Keratinocyte (primary cell): ENCODE results near the gene PLCG2. TPM values are rescaled to one million over a fixed set of nuclear protein-coding genes. Genes with fewer than 3 reads are reported as not detected.

Experiments
- DNase-seq: peaks from one replicate; pipeline ENCODE4 v3.0.0-alpha.2; 2011; ENCODE audit warnings: low read depth, missing footprints, low spot score
- FAIRE-seq: peaks from 2 replicates; lab custom pipeline; 2011; peaks lifted over from hg19 to GRCh38; lab: Jason Lieb, UNC
- H2AFZ ChIP-seq: 2 replicates; pipeline ENCODE4 v1.6.0; 2012; ENCODE audit warnings: low read length, control low read depth, inconsistent platforms; ENCODE audit not compliant: control insufficient read depth
- H3K27ac ChIP-seq: 2 replicates; pipeline ENCODE4 v1.5.1; 2011; ENCODE audit warnings: low read length; ENCODE audit not compliant: control insufficient read depth, insufficient read depth
- H3K27me3 ChIP-seq: 3 replicates; pipeline ENCODE4 v1.6.0; 2011; ENCODE audit warnings: low read length; ENCODE audit not compliant: control insufficient read depth, insufficient read depth; ENCODE audit errors: extremely low read depth
- H3K36me3 ChIP-seq, 2 experiments: 2 replicates in 1 of 2; 3 replicates in 1 of 2; pipeline ENCODE4 v1.5.1; 2011; ENCODE audit warnings: low read length in 2 of 2, mild to moderate bottlenecking in 1 of 2; ENCODE audit not compliant: control insufficient read depth in 2 of 2, insufficient read depth in 2 of 2; ENCODE audit errors: extremely low read depth in 1 of 2
- H3K4me1 ChIP-seq: 3 replicates; pipeline ENCODE4 v1.5.1; 2011; ENCODE audit warnings: low read length; ENCODE audit not compliant: control insufficient read depth, insufficient read depth; ENCODE audit errors: extremely low read depth
- H3K4me2 ChIP-seq: 3 replicates; pipeline ENCODE4 v1.6.0; 2011; ENCODE audit warnings: low read depth, low read length; ENCODE audit not compliant: control insufficient read depth, insufficient read depth; ENCODE audit errors: extremely low read depth
- H3K4me3 ChIP-seq, 3 experiments: fragments of 200-600 bp in 1 of 3; sonication (generic) in 1 of 3; 2 replicates in 2 of 3; 3 replicates in 1 of 3; pipeline ENCODE4 v1.5.1; 2011 to 2016; ENCODE audit warnings: low read length in 3 of 3, mild to moderate bottlenecking in 3 of 3, control low read depth in 2 of 3, inconsistent platforms in 1 of 3, low read depth in 1 of 3, mixed read lengths in 1 of 3, mixed run types in 1 of 3, moderate library complexity in 1 of 3; ENCODE audit not compliant: control insufficient read depth in 2 of 3, insufficient read depth in 2 of 3; ENCODE audit errors: extremely low read depth in 1 of 3
- H3K79me2 ChIP-seq: 2 replicates; pipeline ENCODE4 v1.6.0; 2012; ENCODE audit warnings: low read length; ENCODE audit not compliant: control insufficient read depth, insufficient read depth
- H3K9ac ChIP-seq: 3 replicates; pipeline ENCODE4 v1.6.0; 2011; ENCODE audit warnings: low read length; ENCODE audit not compliant: control insufficient read depth, insufficient read depth; ENCODE audit errors: extremely low read depth
- H3K9me1 ChIP-seq: 3 replicates; pipeline ENCODE4 v1.6.0; 2011; ENCODE audit warnings: low read length; ENCODE audit not compliant: control insufficient read depth, insufficient read depth; ENCODE audit errors: extremely low read depth
- H3K9me3 ChIP-seq: 2 replicates; pipeline ENCODE4 v1.5.1; 2012; ENCODE audit warnings: low read depth, low read length; ENCODE audit not compliant: control insufficient read depth
- H4K20me1 ChIP-seq: 3 replicates; pipeline ENCODE4 v1.6.0; 2011; ENCODE audit warnings: low read length; ENCODE audit not compliant: control insufficient read depth, insufficient read depth; ENCODE audit errors: extremely low read depth
- CTCF ChIP-seq, 3 experiments: IDR thresholded peaks in 1 of 3; conservative IDR thresholded peaks in 1 of 3; optimal IDR thresholded peaks in 1 of 3; 2 replicates in 2 of 3; 3 replicates in 1 of 3; pipeline versions ENCODE3 to v1.5.1; 2011; ENCODE audit warnings: low read length in 3 of 3, mild to moderate bottlenecking in 3 of 3, moderate library complexity in 2 of 3, control low read depth in 1 of 3, inconsistent platforms in 1 of 3; ENCODE audit not compliant: insufficient read depth in 2 of 3; ENCODE audit errors: extremely low read depth in 1 of 3
- EZH2 ChIP-seq: IDR thresholded peaks from one replicate; pipeline ENCODE4 v1.6.1; 2012; ENCODE audit warnings: inconsistent platforms, mild to moderate bottlenecking, low read length, moderate library complexity
- dilution Hi-C: fragments of 300-500 bp; cut with MboI; formaldehyde crosslinking; loops from one replicate; pipeline ENCODE4 v1.7.0; 2020; ENCODE audit warnings: low sequenced_read_pairs; ENCODE audit not compliant: extremely low pct_ligation_motif_present
- polyA plus RNA-seq, 5 experiments: library from polyadenylated mRNA; depleted of rRNA in 3 of 5; stranded (reverse) in 3 of 5; stranded (forward) in 1 of 5; unstranded in 1 of 5; fragments of >200 nt; gene quantifications; 1 replicate in 1 of 5; 2 replicates in 3 of 5; 3 replicates in 1 of 5; pipeline versions ENCODE4 v1.2.1 to v1.2.3, GENCODE V29; 2011 to 2012; ENCODE audit warnings: missing spikeins in 2 of 5, low read depth in 1 of 5, low replicate concordance in 1 of 5

PLCG2 gene
- polyA plus RNA-seq, 1 donor (not counting 4 experiments of a cell fraction or from before 2014, with no cell fraction given) = 3.5 TPM

DNA sequence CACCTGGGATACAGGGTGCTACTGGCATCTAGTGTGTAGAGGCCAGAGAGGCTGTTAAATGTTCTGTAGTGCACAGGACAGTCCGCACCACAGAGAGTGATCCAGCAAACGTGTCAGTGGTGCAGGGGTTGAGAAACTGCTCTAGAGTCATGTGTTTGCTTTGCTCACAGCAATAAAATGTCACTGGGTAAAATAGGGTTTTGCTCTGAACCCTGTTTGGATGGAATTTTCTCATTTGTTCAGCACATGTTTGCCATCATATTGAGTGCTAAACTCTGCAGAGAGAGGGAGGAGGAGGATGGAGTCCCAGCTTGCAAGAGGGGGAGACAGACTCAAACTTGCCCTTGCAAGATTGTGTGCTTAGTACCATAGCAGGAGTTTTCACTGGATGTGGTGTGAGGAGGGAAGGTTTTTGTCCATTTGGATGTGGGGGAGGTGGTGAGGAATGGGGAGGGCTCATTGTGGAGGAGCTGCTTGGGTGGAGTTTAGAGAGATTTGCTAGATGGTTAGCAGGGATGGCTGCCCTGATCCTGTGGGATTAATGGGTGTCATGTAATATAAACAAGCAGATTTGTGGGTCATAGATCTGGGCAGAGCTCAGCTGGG, 11.8 kb downstream of the PLCG2 start:
- FAIRE-seq = no peak

DNA sequence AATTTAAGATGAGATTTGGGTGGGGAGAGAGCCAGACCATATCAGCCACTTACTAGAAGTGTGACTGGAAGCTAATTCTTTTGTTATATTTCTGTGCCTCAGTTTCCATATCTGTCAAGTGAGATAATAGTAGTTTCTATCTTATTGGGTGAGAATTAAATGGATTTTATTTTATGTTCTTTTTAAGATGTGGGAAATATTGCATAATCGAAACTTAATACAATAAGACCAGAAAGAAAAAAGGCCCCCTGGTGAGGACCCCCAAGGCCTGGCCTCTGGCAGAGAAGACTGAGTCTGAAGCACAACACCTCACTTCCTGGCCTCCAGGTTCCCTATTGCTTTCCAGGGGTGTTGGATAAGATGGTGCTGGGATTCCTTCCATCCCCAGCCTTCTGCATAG, 13.7 kb downstream of the PLCG2 start:
- no peaks in the 10 kb centered on the region for H3K9me3 ChIP-seq
- H3K36me3 ChIP-seq = no peaks in the 10 kb centered on the region
- peaks cover 7% of the 10 kb centered on the region for H3K27me3 ChIP-seq
- H2AFZ ChIP-seq = no peak overlapping the region
- H3K9me1 ChIP-seq = no peaks in the 10 kb centered on the region
- peaks cover 12% of the 10 kb centered on the region for H3K4me1 ChIP-seq
- no peak for DNase-seq
- no peak overlapping the region for H3K9ac ChIP-seq
- TF ChIP-seq EZH2 (no peak), CTCF (optimal IDR thresholded peaks at IDR 0.05 in 1 of 3, IDR thresholded peaks at IDR 0.05 in 1 of 3, conservative IDR thresholded peaks at IDR 0.05 in 1 of 3; ENCODE audit: extremely low read depth in 1 of 3, insufficient read depth in 2 of 3, low read length in 3 of 3) (no peak)
- no peaks in the 10 kb centered on the region for H4K20me1 ChIP-seq
- no peak overlapping the region for H3K27ac ChIP-seq
- H3K79me2 ChIP-seq = no peaks in the 10 kb centered on the region
- dilution Hi-C loops = no loop called here
- no peak overlapping the region for H3K4me3 ChIP-seq
- H3K4me2 ChIP-seq = no peak overlapping the region
- FAIRE-seq = no peak

More for the DNA sequence above, 11.8 kb downstream of the PLCG2 start:
- Histone ChIP-seq H3K27me3 (peaks cover 7% of the 10 kb centered on the region), H3K4me1 (peaks cover 6% of the 10 kb centered on the region), H3K27ac (no peak overlapping the region), H3K79me2 (no peaks in the 10 kb centered on the region), H3K9me3 (no peaks in the 10 kb centered on the region), H3K9me1 (no peaks in the 10 kb centered on the region), H3K4me2 (no peak overlapping the region), H3K36me3 (no peaks in the 10 kb centered on the region), H3K9ac (no peak overlapping the region), H2AFZ (no peak overlapping the region), H3K4me3 (no peak overlapping the region), H4K20me1 (no peaks in the 10 kb centered on the region)
- no peak for DNase-seq
- no peak for TF ChIP-seq CTCF (optimal IDR thresholded peaks at IDR 0.05 in 1 of 3, IDR thresholded peaks at IDR 0.05 in 1 of 3, conservative IDR thresholded peaks at IDR 0.05 in 1 of 3; ENCODE audit: extremely low read depth in 1 of 3, insufficient read depth in 2 of 3, low read length in 3 of 3)
- no peak for TF ChIP-seq EZH2
- dilution Hi-C loops = no loop called here
